ENCODE data around the gene STYXL2.

The STYXL2 gene

DNA sequence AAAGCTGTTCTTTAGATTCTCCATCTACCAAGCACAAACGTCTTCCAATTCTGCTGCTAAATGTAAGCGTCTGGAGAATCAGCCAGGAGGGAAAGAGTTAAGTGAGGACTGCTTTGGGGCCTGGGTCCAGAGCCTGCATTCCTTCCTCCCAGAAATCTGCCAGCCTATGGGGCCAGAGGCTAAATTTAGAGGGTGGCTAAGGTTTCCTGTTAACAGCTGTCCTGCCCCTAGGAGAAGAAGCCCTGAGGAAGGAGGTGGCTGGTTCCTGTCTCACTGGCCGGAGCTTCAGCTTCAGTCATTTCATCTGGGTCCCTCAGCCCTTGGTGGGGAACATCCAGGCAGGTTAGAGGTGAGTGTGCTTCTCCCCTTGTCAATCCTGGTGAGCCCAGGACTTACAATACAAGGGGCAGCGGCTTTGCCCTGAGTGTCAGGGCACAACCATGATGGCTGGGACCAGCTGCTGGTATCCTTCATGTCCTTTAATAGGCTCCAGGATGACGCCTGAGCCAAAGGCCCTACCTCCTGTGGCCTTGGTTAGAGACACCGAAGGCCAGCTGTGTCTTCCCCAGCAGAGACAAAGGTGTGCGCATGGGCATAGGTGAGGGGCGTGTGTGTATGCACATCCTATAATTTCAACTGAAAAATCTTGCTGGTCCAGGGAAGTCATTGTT, at the start of gene STYXL2:
TSS of gene STYXL2 (plus strand) at position 230 of the 671 bp plus-strand sequence. CDS start 775 bp downstream, outside the sequence.
- Mint-ChIP-seq H3K4me1 (peaks cover 10% of the 10 kb centered on the region), H3K36me3 (peaks cover 2% of the 10 kb centered on the region), H3K27me3 (peaks cover 14% of the 10 kb centered on the region), H3K9me3 (peaks cover 1% of the 10 kb centered on the region), H3K4me3 (no peak within 1 kb of the TSS), H3K27ac (no peak within 1 kb of the TSS)
- no peak for DNase-seq (ENCODE audit: low spot score in 2 of 2)
- no peak for ATAC-seq (ENCODE audit: low read depth)

DNA sequence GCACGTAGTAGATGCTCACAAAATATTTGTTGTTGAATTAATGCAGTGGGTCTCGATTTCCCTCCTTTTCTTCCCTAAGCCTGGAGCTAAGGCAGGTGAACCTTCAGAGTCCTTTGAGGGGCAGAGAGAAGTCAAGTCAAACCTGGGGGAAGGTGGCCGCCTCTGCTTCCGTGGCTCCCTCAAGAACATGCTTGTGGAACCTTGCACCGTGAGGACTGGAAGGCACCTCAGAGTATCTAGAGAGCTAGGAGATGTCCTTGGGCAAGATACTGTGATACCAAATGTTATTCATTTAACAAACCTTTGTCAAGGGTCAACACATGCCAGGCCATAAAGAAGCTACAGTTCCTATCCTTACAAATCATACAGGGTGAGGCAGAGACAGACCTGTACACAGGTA, 42.0 kb upstream of the STYXL2 start:
- no peak for DNase-seq (ENCODE audit: low spot score in 2 of 2)
- ATAC-seq (ENCODE audit: low read depth), result no peak
- no peak overlapping the region for H3K27ac Mint-ChIP-seq
- H3K27me3 Mint-ChIP-seq, result peaks cover 4% of the 10 kb centered on the region
- peaks cover 1% of the 10 kb centered on the region for H3K9me3 Mint-ChIP-seq
- no peak overlapping the region for H3K4me3 Mint-ChIP-seq
- no peaks in the 10 kb centered on the region for H3K36me3 Mint-ChIP-seq
- H3K4me1 Mint-ChIP-seq, result no peaks in the 10 kb centered on the region

DNA sequence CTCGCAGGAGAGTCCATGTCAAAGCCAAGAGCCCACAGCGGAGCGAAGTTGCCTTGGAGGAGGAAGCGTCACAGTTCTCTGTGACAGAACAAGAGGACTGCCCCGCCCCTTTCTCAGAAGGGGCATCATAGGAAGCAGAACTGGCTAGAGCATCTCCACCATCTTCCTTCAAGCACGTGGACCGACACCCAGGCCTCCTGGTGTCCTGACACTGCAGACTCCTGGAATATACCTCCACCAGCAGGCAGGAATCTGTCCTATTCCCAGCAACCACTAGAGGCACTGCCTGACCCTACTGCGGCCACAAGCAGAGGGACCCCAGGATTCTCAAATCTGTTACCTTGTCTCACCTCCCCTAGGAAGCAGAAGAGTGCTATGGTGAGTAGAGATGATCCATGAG, 41.5 kb upstream of the STYXL2 start:
- Mint-ChIP-seq H3K27ac (no peak overlapping the region), H3K4me1 (no peaks in the 10 kb centered on the region), H3K36me3 (no peaks in the 10 kb centered on the region), H3K9me3 (peaks cover under 1% of the 10 kb centered on the region), H3K27me3 (peaks cover 4% of the 10 kb centered on the region), H3K4me3 (no peak overlapping the region)
- no peak for ATAC-seq (ENCODE audit: low read depth)
- no peak for DNase-seq (ENCODE audit: low spot score in 2 of 2)

DNA sequence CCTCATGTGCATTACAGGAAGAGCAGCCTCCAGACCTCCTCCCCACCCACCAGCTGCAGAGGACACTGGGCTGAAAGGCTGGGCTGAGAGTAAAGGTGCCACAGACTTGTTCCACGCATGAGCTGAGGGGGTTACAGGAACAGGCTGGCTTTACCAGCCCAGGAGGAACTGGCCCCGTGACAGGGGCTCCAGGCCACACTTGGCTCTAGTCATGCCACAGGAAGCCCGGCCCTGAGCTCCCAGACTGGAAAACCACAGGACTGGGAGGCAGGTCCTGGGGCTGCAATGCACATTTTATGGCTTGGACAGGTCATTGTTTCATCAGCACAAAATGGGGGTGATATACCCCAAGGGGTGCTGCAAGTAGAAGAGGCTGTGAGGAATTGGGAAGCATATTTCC, 39.3 kb upstream of the STYXL2 start:
- Mint-ChIP-seq H3K4me3 (no peak overlapping the region), H3K36me3 (no peaks in the 10 kb centered on the region), H3K9me3 (no peaks in the 10 kb centered on the region), H3K27ac (no peak overlapping the region), H3K4me1 (peaks cover 2% of the 10 kb centered on the region), H3K27me3 (peaks cover 4% of the 10 kb centered on the region)
- DNase-seq (ENCODE audit: low spot score in 2 of 2) (no peak), ATAC-seq (ENCODE audit: low read depth) (no peak)

DNA sequence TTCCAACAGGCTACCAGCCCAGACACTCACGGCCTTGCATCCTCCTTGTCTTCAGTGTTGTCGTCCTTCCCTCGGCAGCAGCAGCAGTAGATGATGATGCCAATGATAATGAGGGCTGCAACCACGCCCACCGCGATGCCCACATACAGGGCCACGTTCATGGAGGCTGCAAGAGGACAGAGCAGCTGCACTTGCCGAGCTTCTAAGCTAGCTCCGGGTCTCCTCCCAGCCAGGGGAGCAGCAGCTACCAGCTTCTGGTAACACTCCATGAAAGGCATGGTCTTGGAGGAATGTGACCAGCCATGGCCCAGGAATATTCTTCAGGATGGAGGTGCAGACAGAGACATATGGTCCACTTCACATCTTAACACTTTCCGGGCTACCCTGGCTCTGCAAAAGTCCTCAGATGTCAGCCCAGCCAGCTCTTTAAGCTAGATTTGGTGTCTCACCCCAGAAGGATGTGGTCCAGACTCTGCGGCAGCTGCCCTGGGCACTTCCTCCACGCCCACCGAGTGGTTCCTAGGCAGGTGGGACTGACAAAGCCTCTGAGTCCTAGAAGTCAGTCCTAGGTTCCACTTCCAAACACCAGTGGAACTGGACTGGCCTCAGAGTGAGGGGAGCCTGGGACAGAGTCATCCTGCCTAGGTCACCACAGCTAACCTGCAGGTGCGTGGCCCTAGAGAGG, 38.8 kb upstream of the STYXL2 start:
- DNase-seq (ENCODE audit: low spot score in 2 of 2) (no peak), ATAC-seq (ENCODE audit: low read depth) (no peak)
- Mint-ChIP-seq H3K27me3 (peaks cover 4% of the 10 kb centered on the region), H3K27ac (no peak overlapping the region), H3K4me3 (no peak overlapping the region), H3K4me1 (peaks cover 2% of the 10 kb centered on the region), H3K36me3 (no peaks in the 10 kb centered on the region), H3K9me3 (no peaks in the 10 kb centered on the region)

DNA sequence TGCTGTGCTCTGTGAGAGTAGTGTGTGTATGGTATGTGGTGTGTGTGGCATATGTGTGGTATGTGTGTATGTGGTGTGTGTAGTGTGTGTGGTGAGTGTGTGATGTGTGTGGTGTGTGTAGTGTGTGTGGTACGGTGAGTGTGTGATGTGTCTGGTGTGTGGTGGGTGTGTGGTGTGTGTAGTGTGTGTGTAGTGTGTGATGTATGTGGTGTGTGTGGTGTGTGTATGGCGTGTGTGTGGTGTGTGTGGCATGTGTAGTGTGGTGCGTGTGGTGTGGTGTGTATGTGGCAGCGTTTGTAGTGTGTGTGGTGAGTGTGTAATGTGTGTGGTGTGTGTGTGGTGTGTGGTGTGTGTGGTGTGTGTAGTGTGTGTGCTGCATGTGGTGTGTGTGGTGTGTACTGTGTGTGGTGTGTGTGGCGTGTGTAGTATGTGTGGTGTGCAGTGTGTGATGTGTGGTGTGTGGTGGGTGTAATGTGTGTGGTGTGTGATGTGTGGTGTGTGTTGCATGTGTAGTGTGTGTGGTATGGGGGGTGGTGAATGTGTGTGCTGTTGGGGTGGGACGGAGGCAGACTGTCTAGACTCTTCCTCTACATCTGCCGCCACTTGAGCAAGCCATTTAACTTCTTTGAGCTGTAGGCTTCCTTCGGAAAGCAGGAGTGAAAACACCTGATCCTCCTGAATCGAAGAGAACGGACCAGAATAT, 37.2 kb upstream of the STYXL2 start:
- DNase-seq (ENCODE audit: low spot score in 2 of 2), result no peak
- H3K27ac Mint-ChIP-seq, result no peak overlapping the region
- no peak for ATAC-seq (ENCODE audit: low read depth)
- peaks cover 2% of the 10 kb centered on the region for H3K4me1 Mint-ChIP-seq
- H3K36me3 Mint-ChIP-seq, result no peaks in the 10 kb centered on the region
- H3K4me3 Mint-ChIP-seq, result no peak overlapping the region
- H3K9me3 Mint-ChIP-seq, result no peaks in the 10 kb centered on the region
- H3K27me3 Mint-ChIP-seq, result peaks cover 4% of the 10 kb centered on the region

DNA sequence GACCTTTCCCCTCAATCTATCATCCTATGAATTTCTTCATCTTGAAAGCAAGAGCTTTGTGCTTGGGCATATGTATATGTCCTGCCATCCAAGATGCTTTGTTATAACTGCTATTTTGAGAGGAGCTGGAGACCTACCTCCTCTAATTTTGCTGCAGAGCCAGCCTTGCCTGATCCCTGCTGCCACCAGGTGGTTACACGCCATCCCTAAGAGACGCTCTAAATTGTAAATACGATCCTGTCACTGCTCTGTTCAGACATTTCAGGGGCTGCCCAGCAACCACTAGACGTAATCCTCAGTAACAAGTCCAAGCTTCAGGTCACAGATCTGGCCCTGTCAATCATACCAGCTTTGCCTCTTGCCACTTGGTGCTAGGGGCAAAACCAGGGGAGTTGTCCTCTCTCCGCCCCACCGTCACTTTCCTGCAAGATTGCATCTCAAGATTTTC, 36.6 kb upstream of the STYXL2 start:
- peaks cover 2% of the 10 kb centered on the region for H3K4me1 Mint-ChIP-seq
- H3K4me3 Mint-ChIP-seq, result no peak overlapping the region
- peak; percentile 63 for ATAC-seq (ENCODE audit: low read depth)
- no peaks in the 10 kb centered on the region for H3K9me3 Mint-ChIP-seq
- H3K27me3 Mint-ChIP-seq, result peaks cover 4% of the 10 kb centered on the region
- H3K27ac Mint-ChIP-seq, result no peak overlapping the region
- DNase-seq (ENCODE audit: low spot score in 2 of 2), result no peak
- H3K36me3 Mint-ChIP-seq, result no peaks in the 10 kb centered on the region

DNA sequence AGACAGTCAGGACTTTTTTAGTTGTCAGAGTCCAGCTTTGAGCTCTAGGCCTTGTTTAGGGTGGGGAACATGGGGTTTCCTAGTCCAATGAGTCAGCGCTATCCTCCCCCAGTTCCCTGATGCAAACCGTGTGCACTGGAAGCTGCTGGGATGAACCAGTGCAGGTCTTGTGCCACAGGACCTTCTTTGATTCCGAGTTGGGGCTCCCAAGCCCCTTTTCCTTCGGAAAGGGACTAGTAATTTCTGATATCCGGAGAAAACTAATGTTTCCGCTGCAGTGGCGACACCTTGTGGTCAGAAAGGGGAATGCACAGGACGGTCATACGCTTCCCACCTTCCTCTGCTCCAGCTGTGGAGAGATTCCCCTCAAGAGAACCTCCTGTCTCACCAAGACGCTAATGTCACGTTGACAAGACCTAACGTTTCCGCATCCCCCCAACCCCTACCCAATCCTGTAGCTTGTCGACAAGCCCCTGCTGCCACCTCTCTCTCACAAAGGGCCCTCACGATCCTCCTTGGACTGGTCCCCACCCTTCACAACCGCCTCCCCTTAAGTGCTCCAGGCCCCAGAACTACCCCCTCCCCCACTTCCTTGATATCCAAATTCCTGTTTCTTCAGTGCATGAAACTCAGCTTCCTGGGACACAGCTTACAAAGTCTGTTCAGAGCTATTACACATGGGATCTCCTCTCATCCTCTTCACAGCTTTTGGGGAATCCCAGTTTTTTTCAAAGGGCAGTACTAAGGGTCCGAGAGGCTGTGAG, 34.6 kb upstream of the STYXL2 start:
- Mint-ChIP-seq H3K36me3 (no peaks in the 10 kb centered on the region), H3K4me1 (peaks cover 2% of the 10 kb centered on the region), H3K9me3 (no peaks in the 10 kb centered on the region), H3K4me3 (no peak overlapping the region), H3K27ac (no peak overlapping the region), H3K27me3 (peaks cover 2% of the 10 kb centered on the region)
- DNase-seq (ENCODE audit: low spot score in 2 of 2) (peak; percentile 71 to 79), ATAC-seq (ENCODE audit: low read depth) (peak; percentile 61)

DNA sequence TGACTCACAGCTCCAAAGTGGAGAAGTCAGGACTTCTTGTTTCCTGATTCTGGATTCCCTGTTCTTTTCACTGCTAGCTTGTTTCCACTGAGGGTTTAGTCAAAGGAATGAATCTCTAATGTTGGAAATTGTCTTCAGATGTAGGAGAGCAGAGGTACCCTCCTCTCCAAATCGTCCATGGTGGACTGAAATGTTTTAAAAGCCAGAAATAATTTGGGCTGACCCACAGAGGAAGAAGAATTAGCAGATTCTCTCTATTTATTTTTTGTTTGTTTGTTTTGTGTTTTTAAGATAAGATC, 34.1 kb upstream of the STYXL2 start:
- peaks cover 4% of the 10 kb centered on the region for H3K27me3 Mint-ChIP-seq
- no peak overlapping the region for H3K27ac Mint-ChIP-seq
- H3K9me3 Mint-ChIP-seq, result no peaks in the 10 kb centered on the region
- ATAC-seq (ENCODE audit: low read depth), result no peak
- H3K4me3 Mint-ChIP-seq, result no peak overlapping the region
- no peaks in the 10 kb centered on the region for H3K36me3 Mint-ChIP-seq
- no peak for DNase-seq (ENCODE audit: low spot score in 2 of 2)
- peaks cover 2% of the 10 kb centered on the region for H3K4me1 Mint-ChIP-seq

DNA sequence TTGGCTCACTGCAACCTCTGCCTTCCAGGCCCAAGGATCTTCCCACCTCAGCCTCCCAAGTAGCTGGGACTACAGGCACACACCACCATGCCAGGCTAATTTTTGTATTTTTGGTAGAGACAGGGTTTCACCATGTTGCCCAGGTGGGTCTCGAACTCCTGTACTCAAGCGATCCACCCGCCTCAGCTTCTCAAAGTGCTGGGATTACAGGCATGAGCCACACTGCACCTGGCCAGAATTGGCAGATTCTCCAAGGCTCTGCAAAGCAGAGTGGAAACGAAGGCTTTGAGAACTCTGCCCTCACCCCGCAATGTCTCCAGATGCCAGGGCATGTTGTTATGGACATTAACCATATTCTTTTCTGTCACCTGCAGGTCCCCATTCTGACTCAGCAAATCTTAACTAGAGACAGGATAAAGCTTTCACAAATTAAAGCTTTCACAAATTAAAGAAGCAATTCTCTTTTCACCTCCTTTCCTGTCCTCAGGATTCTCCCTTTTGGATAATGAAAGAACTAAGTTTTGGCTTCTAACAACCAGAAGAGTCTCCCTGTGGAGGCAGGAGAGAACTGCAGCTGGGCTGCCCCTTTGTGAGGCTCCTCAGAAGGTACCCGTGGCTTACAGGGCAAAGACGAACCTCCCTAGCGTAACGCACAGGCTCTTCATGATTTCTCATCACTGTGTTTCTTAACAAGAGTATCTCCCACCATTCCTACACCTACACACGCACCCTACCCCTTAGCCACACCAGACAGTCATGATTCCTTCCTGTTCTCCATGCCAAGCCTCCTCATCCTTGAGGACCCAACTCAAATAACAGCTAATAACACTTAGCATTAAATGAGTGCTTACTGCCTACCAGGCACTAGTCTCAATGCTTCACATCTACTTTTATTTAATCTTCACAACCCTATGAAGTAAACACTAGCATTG, 33.5 kb upstream of the STYXL2 start:
- ATAC-seq (ENCODE audit: low read depth), result no peak
- Mint-ChIP-seq H3K27me3 (peaks cover 4% of the 10 kb centered on the region), H3K36me3 (no peaks in the 10 kb centered on the region), H3K9me3 (no peaks in the 10 kb centered on the region), H3K27ac (no peak overlapping the region), H3K4me1 (peaks cover 2% of the 10 kb centered on the region), H3K4me3 (no peak overlapping the region)
- DNase-seq (ENCODE audit: low spot score in 2 of 2), result no peak

DNA sequence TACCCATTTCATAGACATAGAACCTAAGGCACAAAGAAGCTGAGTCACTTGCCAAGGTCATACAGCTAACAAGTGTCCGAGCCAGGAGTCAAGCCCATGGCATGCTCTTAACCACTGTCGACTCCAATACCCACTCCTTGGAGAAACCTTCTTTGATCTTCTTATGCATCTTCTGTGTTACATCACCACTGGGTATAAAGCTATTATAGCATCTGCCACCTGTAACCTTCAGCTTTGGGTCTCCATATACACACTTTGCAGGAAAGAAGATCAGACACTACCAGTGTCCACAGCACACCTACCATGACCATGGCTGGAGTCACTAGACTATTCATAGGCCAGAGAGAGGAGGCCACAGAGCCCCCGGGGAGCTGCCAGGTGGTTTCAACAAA, 32.8 kb upstream of the STYXL2 start:
- ATAC-seq (ENCODE audit: low read depth) (no peak), DNase-seq (ENCODE audit: low spot score in 2 of 2) (no peak)
- Mint-ChIP-seq H3K4me3 (no peak overlapping the region), H3K4me1 (peaks cover 2% of the 10 kb centered on the region), H3K27ac (no peak overlapping the region), H3K36me3 (no peaks in the 10 kb centered on the region), H3K27me3 (peaks cover 4% of the 10 kb centered on the region), H3K9me3 (no peaks in the 10 kb centered on the region)

DNA sequence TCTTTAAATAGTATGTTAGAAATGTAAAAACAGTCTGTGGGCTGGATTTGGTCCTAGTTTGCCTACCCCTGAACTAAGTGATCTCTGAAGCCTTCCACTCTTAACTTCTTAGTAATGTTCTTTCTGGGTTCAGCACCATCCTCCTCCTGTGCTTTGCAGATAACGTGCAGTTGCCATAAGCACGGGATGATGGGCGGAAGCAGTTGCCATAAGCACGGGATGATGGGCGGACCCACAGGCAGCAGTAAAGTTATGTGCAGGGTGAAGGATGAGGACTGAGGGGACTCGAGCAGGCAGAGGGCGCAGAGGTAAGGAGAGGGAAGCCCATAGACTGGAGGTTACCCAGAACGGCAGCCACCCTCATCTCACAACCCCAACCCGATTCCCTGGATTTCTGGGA, 29.3 kb upstream of the STYXL2 start:
- Mint-ChIP-seq H3K27ac (no peak overlapping the region), H3K4me3 (no peak overlapping the region), H3K27me3 (peaks cover 8% of the 10 kb centered on the region), H3K36me3 (no peaks in the 10 kb centered on the region), H3K4me1 (no peaks in the 10 kb centered on the region), H3K9me3 (no peaks in the 10 kb centered on the region)
- ATAC-seq (ENCODE audit: low read depth) (no peak), DNase-seq (ENCODE audit: low spot score in 2 of 2) (no peak)

DNA sequence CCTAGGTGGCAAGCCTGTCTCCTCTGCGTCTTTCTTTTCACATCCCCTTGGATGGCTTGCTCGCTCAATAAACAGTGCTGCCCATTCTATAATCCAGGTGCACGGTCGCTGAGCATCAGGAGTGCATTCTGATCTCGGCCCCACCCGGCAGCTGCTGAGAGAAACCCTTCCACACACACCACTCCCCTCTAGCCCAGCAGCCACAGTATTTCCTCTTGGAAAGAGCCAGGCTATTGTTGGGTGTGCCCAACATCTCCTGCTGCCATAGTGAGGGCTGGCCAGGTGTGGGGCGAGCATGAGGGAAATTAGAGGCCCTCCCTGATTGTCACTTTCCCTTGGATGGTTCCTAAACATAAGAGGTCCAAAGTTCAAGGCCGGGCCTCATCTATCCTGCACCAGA, 28.4 kb upstream of the STYXL2 start:
- H3K36me3 Mint-ChIP-seq, result no peaks in the 10 kb centered on the region
- no peaks in the 10 kb centered on the region for H3K9me3 Mint-ChIP-seq
- no peak overlapping the region for H3K27ac Mint-ChIP-seq
- peaks cover 8% of the 10 kb centered on the region for H3K27me3 Mint-ChIP-seq
- DNase-seq (ENCODE audit: low spot score in 2 of 2), result no peak
- ATAC-seq (ENCODE audit: low read depth), result no peak
- H3K4me1 Mint-ChIP-seq, result no peaks in the 10 kb centered on the region
- H3K4me3 Mint-ChIP-seq, result no peak overlapping the region
